Fibroblast of lung (primary cell): ENCODE results near the gene SENP5.

Source experiments
- CTCF ChIP-seq, 2 donors: IDR thresholded peaks in 1 of 2; conservative IDR thresholded peaks in 1 of 2; 1 replicate in 1 of 2; 2 replicates in 1 of 2; pipeline ENCODE4 v1.5.1; 2011 to 2012; ENCODE audit warnings: low read length in 2 of 2, control low read depth in 1 of 2, inconsistent platforms in 1 of 2, low read depth in 1 of 2, mild to moderate bottlenecking in 1 of 2
- EZH2 ChIP-seq: IDR thresholded peaks from 2 replicates; pipeline ENCODE4 v1.5.1; 2012; ENCODE audit warnings: low read length, control low read depth, mild to moderate bottlenecking; ENCODE audit errors: missing control alignments

- TF ChIP-seq CTCF (conservative IDR thresholded peaks at IDR 0.05 in 1 of 2, IDR thresholded peaks at IDR 0.05 in 1 of 2; ENCODE audit: low read depth in 1 of 2, low read length in 2 of 2): no peak
- no peak for TF ChIP-seq EZH2
These were observed 83.7 kb downstream of the SENP5 start for GRCh38 chr3:196951371-196951770.
